Body of pancreas (tissue), 4 donors: ENCODE measurements around the gene ASTN1.

Source experiments
- POLR2A ChIP-seq, 3 donors: fragments of 450-650 bp; IDR thresholded peaks; one replicate each; pipeline ENCODE4 v1.6.1; 2016; ENCODE audit warnings: antibody characterized with exemption in 3 of 3, mild to moderate bottlenecking in 2 of 3
- TF ChIP-seq, protein P1 (sequence below), 7 experiments: fragments of 450-650 bp in 4 of 7; fragments of 200-600 bp in 3 of 7; sonication (generic) in 3 of 7; IDR thresholded peaks; one replicate each; pipeline ENCODE4 v1.5.1; 2016 to 2019; ENCODE audit warnings: antibody characterized with exemption in 7 of 7

DNA sequence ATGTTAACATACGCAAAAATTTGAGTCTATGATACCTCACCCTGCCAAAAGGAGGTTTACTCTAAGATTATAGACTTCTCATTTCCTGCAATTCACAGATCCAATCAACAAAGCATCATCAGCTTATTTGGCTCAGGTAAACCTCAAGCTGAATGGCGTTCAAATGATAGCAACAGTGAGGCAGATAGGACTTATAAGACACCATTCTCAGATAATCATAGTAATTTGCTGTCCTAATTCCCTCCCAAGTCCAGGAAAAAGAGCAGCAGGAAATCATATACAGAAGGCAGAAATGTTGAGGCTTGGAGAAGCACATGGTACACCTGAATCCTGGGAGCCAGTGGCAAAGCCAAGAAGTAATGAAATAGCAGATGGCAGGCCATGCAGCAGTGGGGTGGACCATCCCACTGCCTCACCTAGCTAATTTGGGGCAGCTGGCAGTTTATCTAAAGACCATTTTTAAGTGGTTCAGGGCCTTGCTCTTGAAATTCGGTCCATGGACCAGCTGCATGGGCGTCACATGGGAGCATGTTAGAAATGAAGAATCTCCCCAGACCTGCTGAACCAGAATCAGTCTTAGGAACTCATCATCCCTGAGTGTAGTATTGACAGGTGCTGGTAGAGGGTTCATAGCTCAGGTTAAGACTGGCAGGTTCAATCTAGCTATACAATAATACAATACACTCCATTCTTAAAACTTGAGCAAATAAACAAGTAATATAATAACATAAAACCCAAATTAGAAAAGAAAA is 57.7 kb downstream of the ASTN1 start:
- no peak for TF ChIP-seq POLR2A (IDR thresholded peaks at IDR 0.05)
- TF ChIP-seq, protein P1, sequence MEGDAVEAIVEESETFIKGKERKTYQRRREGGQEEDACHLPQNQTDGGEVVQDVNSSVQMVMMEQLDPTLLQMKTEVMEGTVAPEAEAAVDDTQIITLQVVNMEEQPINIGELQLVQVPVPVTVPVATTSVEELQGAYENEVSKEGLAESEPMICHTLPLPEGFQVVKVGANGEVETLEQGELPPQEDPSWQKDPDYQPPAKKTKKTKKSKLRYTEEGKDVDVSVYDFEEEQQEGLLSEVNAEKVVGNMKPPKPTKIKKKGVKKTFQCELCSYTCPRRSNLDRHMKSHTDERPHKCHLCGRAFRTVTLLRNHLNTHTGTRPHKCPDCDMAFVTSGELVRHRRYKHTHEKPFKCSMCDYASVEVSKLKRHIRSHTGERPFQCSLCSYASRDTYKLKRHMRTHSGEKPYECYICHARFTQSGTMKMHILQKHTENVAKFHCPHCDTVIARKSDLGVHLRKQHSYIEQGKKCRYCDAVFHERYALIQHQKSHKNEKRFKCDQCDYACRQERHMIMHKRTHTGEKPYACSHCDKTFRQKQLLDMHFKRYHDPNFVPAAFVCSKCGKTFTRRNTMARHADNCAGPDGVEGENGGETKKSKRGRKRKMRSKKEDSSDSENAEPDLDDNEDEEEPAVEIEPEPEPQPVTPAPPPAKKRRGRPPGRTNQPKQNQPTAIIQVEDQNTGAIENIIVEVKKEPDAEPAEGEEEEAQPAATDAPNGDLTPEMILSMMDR (IDR thresholded peaks at IDR 0.05) = no peak
